Measurements from ENCODE around the gene SLC17A8.

- TF ChIP-seq EZH2 (IDR thresholded peaks at IDR 0.05; ENCODE audit: borderline replicate concordance, insufficient read depth, low read length, poor library complexity, severe bottlenecking) (no peak), CTCF (IDR thresholded peaks at IDR 0.05; ENCODE audit: poor library complexity, severe bottlenecking) (no peak), POLR2AphosphoS5 (IDR thresholded peaks at IDR 0.05) (no peak), TAF1 (IDR thresholded peaks at IDR 0.05; ENCODE audit: low read depth) (no peak), RAD21 (conservative IDR thresholded peaks at IDR 0.05) (no peak)
Measured at GRCh38 chr12:100339071-100339470, 17.8 kb upstream of the SLC17A8 start.
